PC-3 (cell line): ENCODE data around the gene TBX10. TPM values are rescaled to one million over a fixed set of nuclear protein-coding genes. Genes with fewer than 3 reads are reported as not detected.
A peak's percentile ranks its signal among the peaks of the same experiment; 100 is the strongest.

ENCODE experiments used
- ATAC-seq: fragments of 200-7000 bp; cut with Tn5 transposase; 2 replicates; pipeline ENCODE4 v1.9.1; 2020; ENCODE audit warnings: mild to moderate bottlenecking, moderate library complexity
- BruUV-seq: library from RNA; stranded (reverse); fragments of 400-500 nt; replicated peaks from 2 replicates; lab custom pipeline; 2021; lab: Mats Ljungman, UMichigan
- CTCF ChIA-PET: fragments of 300-600 bp; sonication (Branson Sonifier 250); formaldehyde crosslinking; loops from one replicate; lab custom pipeline; 2022; ENCODE audit warnings: antibody characterized with exemption; lab: Charles Lee
- POLR2A ChIA-PET: fragments of 300-600 bp; sonication (Branson Sonifier 250); formaldehyde crosslinking; loops from one replicate; lab custom pipeline; 2022; ENCODE audit warnings: antibody characterized with exemption; ENCODE audit not compliant: unreplicated experiment; lab: Charles Lee
- DNase-seq: peaks from one replicate; pipeline ENCODE4 v3.0.0-alpha.2; 2015
- H2AFZ ChIP-seq: fragments of 300-600 bp; sonication (generic); 2 replicates; pipeline ENCODE4 v1.6.0; 2016; ENCODE audit warnings: antibody characterized with exemption, low read length
- H3F3A ChIP-seq: fragments of 300-600 bp; sonication (generic); one replicate; pipeline ENCODE4 v1.6.0; 2017; ENCODE audit warnings: antibody characterized with exemption, low read length, control low read depth, mild to moderate bottlenecking; ENCODE audit not compliant: unreplicated experiment
- H3K27ac ChIP-seq: fragments of 300-600 bp; sonication (generic); 2 replicates; pipeline ENCODE4 v1.5.1; 2016; ENCODE audit warnings: mild to moderate bottlenecking, low read length
- H3K27me3 ChIP-seq: fragments of 300-600 bp; sonication (generic); 2 replicates; pipeline ENCODE4 v1.6.1; 2016; ENCODE audit warnings: low read length, mixed read lengths
- H3K36me3 ChIP-seq: fragments of 300-600 bp; sonication (generic); 2 replicates; pipeline ENCODE4 v1.6.1; 2016; ENCODE audit warnings: low read depth, mixed run types, low read length, mixed read lengths
- H3K4me1 ChIP-seq: fragments of 300-600 bp; sonication (generic); 2 replicates; pipeline ENCODE4 v1.5.1; 2016; ENCODE audit warnings: low read length; ENCODE audit not compliant: insufficient read depth
- H3K4me2 ChIP-seq: fragments of 300-600 bp; sonication (generic); 2 replicates; pipeline ENCODE4 v1.6.0; 2016; ENCODE audit warnings: low read length
- H3K4me3 ChIP-seq: fragments of 300-600 bp; sonication (generic); 2 replicates; pipeline ENCODE4 v1.5.1; 2016; ENCODE audit warnings: mild to moderate bottlenecking, low read length, mixed read lengths
- H3K79me2 ChIP-seq: fragments of 300-600 bp; sonication (generic); 2 replicates; pipeline ENCODE4 v1.6.1; 2017; ENCODE audit warnings: low read length, mixed read lengths
- H3K9ac ChIP-seq: fragments of 300-600 bp; sonication (generic); 2 replicates; pipeline ENCODE4 v1.6.0; 2016; ENCODE audit warnings: mild to moderate bottlenecking, low read length
- H3K9me2 ChIP-seq: fragments of 300-600 bp; sonication (generic); replicated peaks from 2 replicates; pipeline ENCODE4 v1.6.1; 2016; ENCODE audit warnings: mixed run types, low read length, mixed read lengths
- H3K9me3 ChIP-seq: fragments of 300-600 bp; sonication (generic); 2 replicates; pipeline ENCODE4 v1.6.1; 2016; ENCODE audit warnings: low read length, mixed read lengths
- H4K20me1 ChIP-seq: fragments of 300-600 bp; sonication (generic); 2 replicates; pipeline ENCODE4 v1.6.1; 2016; ENCODE audit warnings: low read length, mixed read lengths
- CTCF ChIP-seq: fragments of 300-600 bp; sonication (generic); conservative IDR thresholded peaks from 2 replicates; pipeline ENCODE4 v1.5.1; 2017; ENCODE audit warnings: antibody characterized with exemption, low read depth, mild to moderate bottlenecking, low read length
- EZH2 ChIP-seq: fragments of 300-600 bp; sonication (generic); IDR thresholded peaks from one replicate; pipeline ENCODE4 v1.6.1; 2017; ENCODE audit warnings: antibody characterized with exemption, mild to moderate bottlenecking, low read length; ENCODE audit not compliant: unreplicated experiment
- EZH2phosphoT487 ChIP-seq: fragments of 300-600 bp; sonication (generic); IDR thresholded peaks from 2 replicates; pipeline ENCODE4 v1.6.1; 2018; ENCODE audit warnings: mild to moderate bottlenecking, antibody characterized with exemption, low read length, borderline replicate concordance
- intact Hi-C: fragments of 100-400 bp; cut with micrococcal nuclease; formaldehyde crosslinking; loops from 2 replicates; pipeline ENCODE4 v1.9.0; 2023
- total RNA-seq: library from RNA; depleted of rRNA; stranded (reverse); fragments of >200 nt; gene quantifications from 2 replicates; pipeline ENCODE4 v1.2.3, GENCODE V29; 2014

Gene TBX10
- total RNA-seq, 1 experiment from 2014 or later, result not detected

DNA sequence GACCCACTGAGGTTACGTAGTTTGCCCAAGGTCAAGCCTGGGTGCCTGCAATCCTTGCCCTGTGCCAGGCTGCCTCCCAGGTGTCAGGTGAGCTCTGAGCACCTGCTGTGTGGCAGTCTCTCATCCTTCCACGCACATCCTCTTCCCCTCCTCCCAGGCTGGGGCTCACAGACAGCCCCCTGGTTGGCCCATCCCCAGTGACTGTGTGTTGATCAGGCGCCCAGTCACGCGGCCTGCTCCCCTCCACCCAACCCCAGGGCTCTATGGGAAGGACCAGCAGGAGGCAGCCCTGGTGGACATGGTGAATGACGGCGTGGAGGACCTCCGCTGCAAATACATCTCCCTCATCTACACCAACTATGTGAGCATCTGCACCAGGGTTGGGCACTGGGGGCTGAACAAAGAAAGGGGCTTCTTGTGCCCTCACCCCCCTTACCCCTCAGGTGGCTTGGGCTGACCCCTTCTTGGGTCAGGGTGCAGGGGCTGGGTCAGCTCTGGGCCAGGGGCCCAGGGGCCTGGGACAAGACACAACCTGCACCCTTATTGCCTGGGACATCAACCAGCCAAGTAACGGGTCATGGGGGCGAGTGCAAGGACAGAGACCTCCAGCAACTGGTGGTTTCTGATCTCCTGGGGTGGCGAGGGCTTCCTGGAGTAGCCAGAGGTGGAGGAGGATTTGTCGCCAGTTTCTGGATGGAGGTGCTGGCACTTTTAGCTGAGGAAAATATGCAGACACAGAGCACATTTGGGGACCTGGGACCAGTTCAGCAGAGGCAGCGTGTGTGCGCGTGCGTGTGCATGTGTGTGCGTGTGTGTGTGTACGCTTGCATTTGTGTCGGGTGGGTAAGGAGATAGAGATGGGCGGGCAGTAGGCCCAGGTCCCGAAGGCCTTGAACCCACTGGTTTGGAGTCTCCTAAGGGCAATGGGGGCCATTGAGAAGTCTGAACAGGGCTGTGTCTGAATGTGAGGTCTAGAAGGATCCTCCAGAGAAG is 54.4 kb downstream of the TBX10 start:
- peak overlapping the region; percentile 89; the same call in 1 of the 2 replicates for H3K9ac ChIP-seq
- H3K4me2 ChIP-seq, result peak overlapping the region; percentile 80
- no peak overlapping the region for H3K27ac ChIP-seq
- H2AFZ ChIP-seq, result no peak overlapping the region
- H3F3A ChIP-seq, result no peaks in the 10 kb centered on the region
- peaks cover 26% of the 10 kb centered on the region for H3K4me1 ChIP-seq
- no peaks in the 10 kb centered on the region for H3K9me3 ChIP-seq
- peak overlapping the region; percentile 76 for H3K4me3 ChIP-seq
- intact Hi-C loops, result no loop called here
- H3K9me2 ChIP-seq, result no peaks in the 10 kb centered on the region
- 0 out of 2 replicates have a peak, but pooled peaks cover 6% of the 10 kb centered on the region for H4K20me1 ChIP-seq
- no peak for TF ChIP-seq CTCF
- TF ChIP-seq EZH2phosphoT487, result no peak
- no peak for TF ChIP-seq EZH2
- no peaks in the 10 kb centered on the region for H3K27me3 ChIP-seq
- ChIA-PET POLR2A (no interaction called here), CTCF (no interaction called here)
- H3K36me3 ChIP-seq, result peaks cover 7% of the 10 kb centered on the region; the same call in 1 of the 2 replicates
- H3K79me2 ChIP-seq, result peaks cover 19% of the 10 kb centered on the region
- DNase-seq, result no peak
- no peak for ATAC-seq
- BruUV-seq, result no TSS peak

DNA sequence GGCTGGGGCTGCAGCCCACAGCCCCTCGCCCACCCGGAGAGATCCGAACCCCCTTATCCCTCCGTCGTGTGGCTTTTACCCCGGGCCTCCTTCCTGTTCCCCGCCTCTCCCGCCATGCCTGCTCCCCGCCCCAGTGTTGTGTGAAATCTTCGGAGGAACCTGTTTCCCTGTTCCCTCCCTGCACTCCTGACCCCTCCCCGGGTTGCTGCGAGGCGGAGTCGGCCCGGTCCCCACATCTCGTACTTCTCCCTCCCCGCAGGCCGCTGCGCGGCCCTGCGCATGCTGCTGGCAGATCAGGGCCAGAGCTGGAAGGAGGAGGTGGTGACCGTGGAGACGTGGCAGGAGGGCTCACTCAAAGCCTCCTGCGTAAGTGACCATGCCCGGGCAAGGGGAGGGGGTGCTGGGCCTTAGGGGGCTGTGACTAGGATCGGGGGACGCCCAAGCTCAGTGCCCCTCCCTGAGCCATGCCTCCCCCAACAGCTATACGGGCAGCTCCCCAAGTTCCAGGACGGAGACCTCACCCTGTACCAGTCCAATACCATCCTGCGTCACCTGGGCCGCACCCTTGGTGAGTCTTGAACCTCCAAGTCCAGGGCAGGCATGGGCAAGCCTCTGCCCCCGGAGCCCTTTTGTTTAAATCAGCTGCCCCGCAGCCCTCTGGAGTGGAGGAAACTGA is 55.2 kb downstream of the TBX10 start:
- TF ChIP-seq CTCF, result no peak
- TF ChIP-seq EZH2phosphoT487, result no peak
- TF ChIP-seq EZH2, result no peak
- ChIA-PET POLR2A (no interaction called here), CTCF (interaction anchor here (0.6 to 0.8 kb wide), 2 partner anchors 14 to 30 kb away, joined by 3 read pairs; no protein-coding TSS in a partner anchor)
- peak; percentile 16 for ATAC-seq
- peaks cover 26% of the 10 kb centered on the region for H3K4me1 ChIP-seq
- H3F3A ChIP-seq, result no peaks in the 10 kb centered on the region
- H3K9ac ChIP-seq, result peak overlapping the region; percentile 89
- H3K27ac ChIP-seq, result peak overlapping the region; percentile 46
- no peaks in the 10 kb centered on the region for H3K9me2 ChIP-seq
- H2AFZ ChIP-seq, result 0 out of 2 replicates have a peak overlapping the region, but pooled peaks have one; percentile 32
- no peaks in the 10 kb centered on the region for H3K27me3 ChIP-seq
- peak overlapping the region; percentile 80 for H3K4me2 ChIP-seq
- peaks cover 19% of the 10 kb centered on the region for H3K79me2 ChIP-seq
- 0 out of 2 replicates have a peak, but pooled peaks cover 6% of the 10 kb centered on the region for H4K20me1 ChIP-seq
- H3K36me3 ChIP-seq, result peaks cover 7% of the 10 kb centered on the region; the same call in 1 of the 2 replicates
- BruUV-seq, result TSS peak; percentile 46
- H3K9me3 ChIP-seq, result no peaks in the 10 kb centered on the region
- intact Hi-C loops, result no loop called here
- peak overlapping the region; percentile 76 for H3K4me3 ChIP-seq
- peak; percentile 19 for DNase-seq
